CD4-positive, alpha-beta T cell treated with Interferon alpha-2 for 1 hour (primary cell): ENCODE measurements around the gene RAB3A.
"Not testable (repeated sequence)": the region's sequence is repeated elsewhere in the genome, so short reads cannot be mapped to it uniquely, and the experiment has no call there.

ENCODE experiments used
- DNase-seq, 2 donors: peaks; one replicate each; pipeline ENCODE4 v3.0.0-alpha.2; 2020 to 2022

Gene RAB3A

GRCh38 chr19:18223860-18224524 is 20.1 kb upstream of the RAB3A start:
- DNase-seq = peak in 1 of 2 donors; percentile 29

GRCh38 chr19:18221815-18222725 is 18.2 kb upstream of the RAB3A start:
- DNase-seq = no peak

- DNase-seq = no peak
Measured at GRCh38 chr19:18220632-18221275, 16.9 kb upstream of the RAB3A start.

GRCh38 chr19:18219911-18220631 is 16.2 kb upstream of the RAB3A start:
- DNase-seq = no peak

- DNase-seq = no peak
Measured at GRCh38 chr19:18218600-18218999, 14.8 kb upstream of the RAB3A start.

- DNase-seq = no peak
Measured at GRCh38 chr19:18218159-18218558, 14.3 kb upstream of the RAB3A start.

- no peak for DNase-seq
Measured at GRCh38 chr19:18216789-18217188, 12.9 kb upstream of the RAB3A start.

- DNase-seq = no peak
Measured at GRCh38 chr19:18214779-18215433, 11.1 kb upstream of the RAB3A start.

GRCh38 chr19:18211683-18212082 is 7.8 kb upstream of the RAB3A start:
- DNase-seq = no peak

- not testable (repeated sequence) for DNase-seq
Measured at GRCh38 chr19:18209912-18210311, 6.1 kb upstream of the RAB3A start.

- DNase-seq = peak; percentile 39 to 56
Measured at GRCh38 chr19:18208098-18208951, 4.5 kb upstream of the RAB3A start.

GRCh38 chr19:18206018-18206417 is 2.2 kb upstream of the RAB3A start:
- no peak for DNase-seq

- DNase-seq = peak; percentile 65 to 74
Measured at GRCh38 chr19:18205200-18205892, 1.5 kb upstream of the RAB3A start.

GRCh38 chr19:18204394-18205199 is 755 bp upstream of the RAB3A start:
- peak; percentile 61 to 64 for DNase-seq

- DNase-seq = peak; percentile 47 to 67
Measured at GRCh38 chr19:18203408-18203862, 407 bp downstream of the RAB3A start.

GRCh38 chr19:18202778-18203407 is 949 bp downstream of the RAB3A start:
- peak in 1 of 2 donors; percentile 39 for DNase-seq

GRCh38 chr19:18202397-18202777 is 1.5 kb downstream of the RAB3A start:
- DNase-seq = no peak

- DNase-seq = no peak
Measured at GRCh38 chr19:18198374-18198773, 5.5 kb downstream of the RAB3A start.

- no peak for DNase-seq
Measured at GRCh38 chr19:18197941-18198340, 5.9 kb downstream of the RAB3A start.
